ENCODE results near the gene STX1A.

STX1A gene

GRCh38 chr7:73718905-73719805 is at the start of gene STX1A:
STX1A (minus strand) TSS chr7:73719669; CDS start chr7:73719631, 38 bp downstream.
- Histone ChIP-seq H3K4me1 (ENCODE audit: control insufficient read depth, low read depth, low read length) (no peaks in the 10 kb centered on the region), H3K36me3 (ENCODE audit: control insufficient read depth, low read depth, low read length) (no peaks in the 10 kb centered on the region), H3K4me3 (ENCODE audit: low read length) (peak within 1 kb of the TSS; percentile 81)

GRCh38 chr7:73768641-73769480 is 49.4 kb upstream of the STX1A start:
- Histone ChIP-seq H3K4me3 (ENCODE audit: low read length) (no peak overlapping the region), H3K9ac (ENCODE audit: low read length) (no peak overlapping the region)

More at GRCh38 chr7:73718905-73719805, at the start of gene STX1A:
- H3K27ac ChIP-seq (ENCODE audit: low read length) = no peak within 1 kb of the TSS
- H3K27me3 ChIP-seq (ENCODE audit: control insufficient read depth, insufficient read depth, low read length) = peaks cover 23% of the 10 kb centered on the region
- peak within 1 kb of the TSS; percentile 45 for H3K9ac ChIP-seq (ENCODE audit: low read length)
- H3K9me3 ChIP-seq (ENCODE audit: control insufficient read depth, low read depth, low read length) = no peaks in the 10 kb centered on the region

DNA sequence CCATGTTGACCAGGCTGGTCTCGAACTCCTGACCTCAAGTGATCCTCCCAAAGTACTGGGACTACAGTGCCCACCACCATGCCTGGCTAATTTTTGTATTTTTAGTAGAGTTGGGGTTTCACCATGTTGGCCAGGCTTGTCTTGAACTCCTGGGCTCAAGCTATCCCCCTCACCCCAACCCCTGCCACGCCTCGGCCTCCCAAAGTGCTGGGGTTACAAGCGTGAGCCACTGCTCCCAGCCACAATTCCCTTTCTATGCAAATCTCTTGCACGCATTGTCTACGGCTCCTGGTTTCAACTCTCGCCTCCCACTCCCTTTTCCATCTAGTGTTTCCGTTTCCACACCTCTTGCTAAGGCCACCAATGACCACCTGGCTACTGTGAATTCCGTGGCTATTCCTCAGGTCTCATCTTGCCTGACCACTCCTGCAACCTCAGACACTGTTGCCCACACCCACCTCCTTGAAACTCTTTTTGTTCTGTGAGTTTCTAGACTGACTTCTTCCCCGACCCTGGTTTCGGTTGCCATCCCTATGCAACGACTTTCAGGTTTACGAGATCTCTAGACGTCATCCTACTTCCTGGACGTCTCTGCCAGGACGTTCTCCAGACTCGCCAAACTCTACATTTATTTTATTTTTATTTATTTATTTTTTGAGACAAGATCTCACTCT is 47.2 kb upstream of the STX1A start:
- Histone ChIP-seq H3K9ac (ENCODE audit: low read length) (no peak overlapping the region), H3K27ac (ENCODE audit: low read length) (no peak overlapping the region), H3K27me3 (ENCODE audit: control insufficient read depth, insufficient read depth, low read length) (no peaks in the 10 kb centered on the region), H3K4me3 (ENCODE audit: low read length) (no peak overlapping the region), H3K4me1 (ENCODE audit: control insufficient read depth, low read depth, low read length) (peaks cover 6% of the 10 kb centered on the region), H3K9me3 (ENCODE audit: control insufficient read depth, low read depth, low read length) (no peaks in the 10 kb centered on the region), H3K36me3 (ENCODE audit: control insufficient read depth, low read depth, low read length) (no peaks in the 10 kb centered on the region)

More at GRCh38 chr7:73768641-73769480, 49.4 kb upstream of the STX1A start:
- H3K4me1 ChIP-seq (ENCODE audit: control insufficient read depth, low read depth, low read length) = no peaks in the 10 kb centered on the region
- H3K27ac ChIP-seq (ENCODE audit: low read length) = no peak overlapping the region
- no peaks in the 10 kb centered on the region for H3K36me3 ChIP-seq (ENCODE audit: control insufficient read depth, low read depth, low read length)
- H3K9me3 ChIP-seq (ENCODE audit: control insufficient read depth, low read depth, low read length) = no peaks in the 10 kb centered on the region
- H3K27me3 ChIP-seq (ENCODE audit: control insufficient read depth, insufficient read depth, low read length) = no peaks in the 10 kb centered on the region

GRCh38 chr7:73762659-73762999 is 43.2 kb upstream of the STX1A start:
- Histone ChIP-seq H3K36me3 (ENCODE audit: control insufficient read depth, low read depth, low read length) (no peaks in the 10 kb centered on the region), H3K9ac (ENCODE audit: low read length) (no peak overlapping the region), H3K4me3 (ENCODE audit: low read length) (no peak overlapping the region), H3K4me1 (ENCODE audit: control insufficient read depth, low read depth, low read length) (peaks cover 7% of the 10 kb centered on the region), H3K27ac (ENCODE audit: low read length) (no peak overlapping the region), H3K27me3 (ENCODE audit: control insufficient read depth, insufficient read depth, low read length) (no peaks in the 10 kb centered on the region), H3K9me3 (ENCODE audit: control insufficient read depth, low read depth, low read length) (no peaks in the 10 kb centered on the region)

DNA sequence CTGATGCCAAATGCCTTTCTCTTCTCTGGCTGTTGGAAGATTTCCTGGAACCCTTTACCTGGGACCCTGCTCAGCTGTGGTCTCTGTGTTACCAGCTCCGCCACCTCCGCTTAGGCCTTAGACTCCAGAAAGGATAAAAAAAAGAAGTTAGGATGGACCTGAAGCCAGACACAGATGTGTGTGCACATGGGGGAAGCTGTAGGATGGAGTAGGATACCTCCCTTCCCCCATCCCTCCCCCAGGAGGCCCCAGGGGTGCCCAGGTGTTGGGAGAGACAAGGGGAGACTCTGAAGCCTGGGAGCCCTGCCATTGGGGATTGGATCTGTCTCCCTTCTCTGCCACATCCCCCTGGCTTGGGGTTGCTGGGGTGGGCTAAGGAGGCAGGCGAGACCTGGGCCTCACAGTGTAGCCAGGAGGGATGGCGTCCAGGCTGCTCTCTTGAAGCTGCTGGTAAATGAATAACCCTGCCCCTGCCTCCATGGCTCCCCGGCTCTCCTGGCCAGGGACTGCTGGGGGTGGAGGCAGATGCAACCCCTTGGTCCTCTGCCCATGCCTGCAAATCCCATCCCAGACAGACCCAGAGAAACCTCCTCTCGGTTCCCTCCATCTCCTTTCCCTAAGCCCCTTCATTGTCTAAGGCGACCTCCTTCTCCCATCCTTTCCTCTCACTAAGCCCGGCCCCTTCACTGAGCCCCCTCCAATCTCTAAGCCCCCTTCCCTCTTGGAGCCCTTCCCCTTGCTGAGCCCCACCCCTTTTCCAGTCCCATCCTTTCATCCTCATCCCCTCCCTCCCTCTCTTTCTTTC is 42.6 kb upstream of the STX1A start:
- Histone ChIP-seq H3K4me3 (ENCODE audit: low read length) (no peak overlapping the region), H3K9me3 (ENCODE audit: control insufficient read depth, low read depth, low read length) (no peaks in the 10 kb centered on the region), H3K4me1 (ENCODE audit: control insufficient read depth, low read depth, low read length) (peaks cover 7% of the 10 kb centered on the region), H3K9ac (ENCODE audit: low read length) (no peak overlapping the region), H3K36me3 (ENCODE audit: control insufficient read depth, low read depth, low read length) (no peaks in the 10 kb centered on the region), H3K27ac (ENCODE audit: low read length) (no peak overlapping the region), H3K27me3 (ENCODE audit: control insufficient read depth, insufficient read depth, low read length) (no peaks in the 10 kb centered on the region)

GRCh38 chr7:73758581-73759138 is 39.2 kb upstream of the STX1A start:
- H3K27ac ChIP-seq (ENCODE audit: low read length) = no peak overlapping the region
- H3K4me3 ChIP-seq (ENCODE audit: low read length) = no peak overlapping the region
- no peaks in the 10 kb centered on the region for H3K27me3 ChIP-seq (ENCODE audit: control insufficient read depth, insufficient read depth, low read length)
- H3K9me3 ChIP-seq (ENCODE audit: control insufficient read depth, low read depth, low read length) = no peaks in the 10 kb centered on the region
- peaks cover 7% of the 10 kb centered on the region for H3K4me1 ChIP-seq (ENCODE audit: control insufficient read depth, low read depth, low read length)
- no peak overlapping the region for H3K9ac ChIP-seq (ENCODE audit: low read length)
- no peaks in the 10 kb centered on the region for H3K36me3 ChIP-seq (ENCODE audit: control insufficient read depth, low read depth, low read length)

DNA sequence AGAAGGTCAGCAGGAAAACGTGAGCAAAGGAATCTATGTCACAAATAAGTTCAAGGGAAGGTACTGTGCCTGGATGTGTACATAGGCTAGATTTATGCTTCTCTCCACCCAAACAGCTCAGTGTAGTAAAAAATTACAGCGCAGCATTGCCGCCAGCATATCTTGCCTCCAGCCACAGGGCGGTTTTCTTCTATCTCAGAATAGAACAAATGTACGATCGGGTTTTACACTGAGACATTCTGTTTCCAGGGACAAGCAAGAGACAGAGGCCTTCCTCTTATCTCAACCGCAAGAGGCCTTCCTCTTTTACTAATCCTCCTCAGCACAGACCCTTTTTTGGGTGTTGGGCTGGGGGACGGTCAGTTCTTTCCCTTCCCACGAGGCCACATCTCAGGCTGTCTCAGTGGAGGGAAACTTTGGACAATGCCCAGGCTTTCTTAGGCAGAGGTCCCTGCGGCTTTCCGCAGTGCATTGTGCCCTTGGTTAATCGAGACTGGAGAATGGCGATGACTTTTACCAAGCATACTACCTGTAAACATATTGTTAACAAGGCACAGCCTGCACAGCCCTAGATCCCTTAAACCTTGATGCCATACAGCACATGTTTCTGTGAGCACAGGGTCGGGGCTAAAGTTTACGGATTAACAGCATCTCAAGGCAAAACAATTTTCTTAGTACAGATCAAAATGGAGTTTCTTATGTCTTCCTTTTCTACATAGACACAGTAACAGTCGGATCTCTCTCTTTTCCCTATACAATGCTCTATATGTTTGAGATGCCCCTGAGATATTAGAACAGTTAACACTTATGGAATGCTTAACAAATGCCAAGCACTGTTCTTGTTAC is 30.7 kb upstream of the STX1A start:
- no peaks in the 10 kb centered on the region for H3K9me3 ChIP-seq (ENCODE audit: control insufficient read depth, low read depth, low read length)
- no peak overlapping the region for H3K4me3 ChIP-seq (ENCODE audit: low read length)
- H3K27ac ChIP-seq (ENCODE audit: low read length) = no peak overlapping the region
- H3K27me3 ChIP-seq (ENCODE audit: control insufficient read depth, insufficient read depth, low read length) = no peaks in the 10 kb centered on the region
- H3K36me3 ChIP-seq (ENCODE audit: control insufficient read depth, low read depth, low read length) = no peaks in the 10 kb centered on the region
- no peaks in the 10 kb centered on the region for H3K4me1 ChIP-seq (ENCODE audit: control insufficient read depth, low read depth, low read length)
- no peak overlapping the region for H3K9ac ChIP-seq (ENCODE audit: low read length)

DNA sequence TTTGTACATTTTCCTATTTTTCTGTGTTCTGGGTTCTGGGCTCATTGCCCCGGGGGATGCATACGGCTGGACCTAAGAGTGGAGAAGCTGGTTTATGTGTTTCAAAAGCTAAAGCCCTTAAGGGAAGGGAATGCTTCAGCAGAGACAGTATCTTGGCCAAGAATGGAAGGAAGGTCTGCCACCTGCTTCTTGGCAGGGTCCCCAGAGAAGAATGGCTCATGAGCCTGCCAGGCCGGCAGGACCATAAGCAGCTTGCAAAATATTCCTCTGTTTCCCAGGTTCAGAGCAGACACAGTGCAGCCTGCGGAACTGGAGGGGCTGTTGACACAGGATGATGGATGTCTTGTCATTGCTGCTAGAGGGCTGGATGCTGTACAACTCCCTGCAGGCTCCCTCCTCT is 26.9 kb upstream of the STX1A start:
- Histone ChIP-seq H3K9me3 (ENCODE audit: control insufficient read depth, low read depth, low read length) (no peaks in the 10 kb centered on the region), H3K4me3 (ENCODE audit: low read length) (no peak overlapping the region), H3K9ac (ENCODE audit: low read length) (no peak overlapping the region), H3K4me1 (ENCODE audit: control insufficient read depth, low read depth, low read length) (peaks cover 25% of the 10 kb centered on the region), H3K27me3 (ENCODE audit: control insufficient read depth, insufficient read depth, low read length) (no peaks in the 10 kb centered on the region), H3K27ac (ENCODE audit: low read length) (no peak overlapping the region), H3K36me3 (ENCODE audit: control insufficient read depth, low read depth, low read length) (no peaks in the 10 kb centered on the region)

- peak overlapping the region; percentile 79 for H3K9ac ChIP-seq (ENCODE audit: low read length)
- H3K36me3 ChIP-seq (ENCODE audit: control insufficient read depth, low read depth, low read length) = no peaks in the 10 kb centered on the region
- no peaks in the 10 kb centered on the region for H3K9me3 ChIP-seq (ENCODE audit: control insufficient read depth, low read depth, low read length)
- H3K27ac ChIP-seq (ENCODE audit: low read length) = peak overlapping the region; percentile 94
- H3K27me3 ChIP-seq (ENCODE audit: control insufficient read depth, insufficient read depth, low read length) = peaks cover 3% of the 10 kb centered on the region
- peaks cover 32% of the 10 kb centered on the region for H3K4me1 ChIP-seq (ENCODE audit: control insufficient read depth, low read depth, low read length)
- peak overlapping the region; percentile 39 for H3K4me3 ChIP-seq (ENCODE audit: low read length)
These were observed 23.5 kb upstream of the STX1A start for GRCh38 chr7:73742753-73743641.
